AG04449 (cell line): ENCODE measurements around the gene OOSP4B.
"Not testable (repeated sequence)": the region's sequence is repeated elsewhere in the genome, so short reads cannot be mapped to it uniquely, and the experiment has no call there.

Source experiments
- CTCF ChIA-PET: fragments of 350-600 bp; formaldehyde crosslinking; extraction: SDS; loops from one replicate; lab custom pipeline; 2021; ENCODE audit warnings: antibody characterized with exemption; lab: Yijun Ruan, JAX
- POLR2A ChIA-PET: fragments of 400-600, 350-600 bp; formaldehyde crosslinking; extraction: SDS; loops from one replicate; lab custom pipeline; 2020; ENCODE audit warnings: antibody characterized with exemption, inconsistent platforms; lab: Yijun Ruan, JAX
- DNase-seq: peaks from one replicate; pipeline ENCODE4 v3.0.0-alpha.2; 2010; ENCODE audit warnings: low read depth, low spot score
- H3K4me3 ChIP-seq: 2 replicates; pipeline ENCODE4 v1.5.1; 2011; ENCODE audit warnings: low read depth, mild to moderate bottlenecking, control low read depth, low read length
- CTCF ChIP-seq: IDR thresholded peaks from one replicate; pipeline ENCODE4 v1.5.1; 2011; ENCODE audit warnings: mild to moderate bottlenecking, moderate library complexity, low read length, control low read depth, inconsistent platforms; ENCODE audit not compliant: insufficient read depth; ENCODE audit errors: missing control alignments

The OOSP4B gene

GRCh38 chr11:60003729-60004128 is 13.3 kb upstream of the OOSP4B start:
- ChIA-PET POLR2A (no interaction called here), CTCF (interaction anchor here (1.3 kb wide), 1 partner anchor 21 kb away, joined by 3 read pairs; no protein-coding TSS in a partner anchor)
- no peak for TF ChIP-seq CTCF
- no peak for DNase-seq
- H3K4me3 ChIP-seq = no peak overlapping the region

GRCh38 chr11:60005360-60005759 is 11.6 kb upstream of the OOSP4B start:
- no peak for DNase-seq
- CTCF ChIA-PET = no interaction called here
- no peak overlapping the region for H3K4me3 ChIP-seq
- POLR2A ChIA-PET = no interaction called here
- TF ChIP-seq CTCF = no peak

- DNase-seq = no peak
- H3K4me3 ChIP-seq = no peak overlapping the region
- CTCF ChIA-PET = no interaction called here
- no peak for TF ChIP-seq CTCF
- POLR2A ChIA-PET = no interaction called here
Measured at GRCh38 chr11:60018058-60018457, 1.1 kb downstream of the OOSP4B start.

- POLR2A ChIA-PET, CTCF ChIA-PET, H3K4me3 ChIP-seq: not testable (repeated sequence)
Measured at GRCh38 chr11:60020376-60020775, 3.4 kb downstream of the OOSP4B start.

GRCh38 chr11:60029015-60029632 is 12.1 kb downstream of the OOSP4B start:
- TF ChIP-seq CTCF = no peak
- no peak for DNase-seq
- POLR2A ChIA-PET = no interaction called here
- CTCF ChIA-PET = no interaction called here
- no peak overlapping the region for H3K4me3 ChIP-seq

More at GRCh38 chr11:60020376-60020775, 3.4 kb downstream of the OOSP4B start:
- not testable (repeated sequence) for DNase-seq

- ChIA-PET POLR2A (no interaction called here), CTCF (no interaction called here)
- TF ChIP-seq CTCF = no peak
- H3K4me3 ChIP-seq = no peak within 1 kb of the TSS
- DNase-seq = no peak
Measured at GRCh38 chr11:60040109-60040508, 23.1 kb downstream of the OOSP4B start, which contains the start of gene OOSP2. Gene OOSP2, plus strand, starts transcription at chr11:60040409. Its CDS starts 51 bp downstream, at chr11:60040460.

GRCh38 chr11:60050422-60050821 is 33.4 kb downstream of the OOSP4B start:
- DNase-seq, CTCF ChIA-PET, POLR2A ChIA-PET, H3K4me3 ChIP-seq: not testable (repeated sequence)

GRCh38 chr11:60050839-60051238 is 33.9 kb downstream of the OOSP4B start:
- POLR2A ChIA-PET, H3K4me3 ChIP-seq: not testable (repeated sequence)

More at GRCh38 chr11:60050839-60051238, 33.9 kb downstream of the OOSP4B start:
- DNase-seq, CTCF ChIA-PET: not testable (repeated sequence)
